ENCODE measurements around the gene KRTAP5-4. TPM values are rescaled to one million over a fixed set of nuclear protein-coding genes. Genes with fewer than 3 reads are reported as not detected.
"Not testable (repeated sequence)": the region's sequence is repeated elsewhere in the genome, so short reads cannot be mapped to it uniquely, and the experiment has no call there.

The KRTAP5-4 gene
- total RNA-seq, 3 donors from 2014 or later = not detected

- peaks cover 37% of the 10 kb centered on the region for H3K27me3 Mint-ChIP-seq (ENCODE audit: low read depth)
- not testable (repeated sequence) for H3K4me1 Mint-ChIP-seq (ENCODE audit: low read depth); H3K9me3 Mint-ChIP-seq; H3K4me3 Mint-ChIP-seq; ATAC-seq; DNase-seq; H3K36me3 Mint-ChIP-seq (ENCODE audit: insufficient read depth)
Observed at GRCh38 chr11:1607156-1607845, 14.6 kb downstream of the KRTAP5-4 start.

GRCh38 chr11:1605923-1606322, 16.0 kb downstream of the KRTAP5-4 start:
- DNase-seq = not testable (repeated sequence)
- peak overlapping the region; percentile 37 for H3K4me3 Mint-ChIP-seq

GRCh38 chr11:1604711-1605110, 17.2 kb downstream of the KRTAP5-4 start:
- peaks cover 30% of the 10 kb centered on the region for H3K27me3 Mint-ChIP-seq (ENCODE audit: low read depth)
- no peak overlapping the region for H3K4me3 Mint-ChIP-seq
- no peak for DNase-seq
- no peak for ATAC-seq
- no peaks in the 10 kb centered on the region for H3K36me3 Mint-ChIP-seq (ENCODE audit: insufficient read depth)
- no peaks in the 10 kb centered on the region for H3K9me3 Mint-ChIP-seq
- H3K4me1 Mint-ChIP-seq (ENCODE audit: low read depth) = peaks cover 8% of the 10 kb centered on the region

More at GRCh38 chr11:1605923-1606322, 16.0 kb downstream of the KRTAP5-4 start:
- peaks cover 39% of the 10 kb centered on the region for H3K27me3 Mint-ChIP-seq (ENCODE audit: low read depth)
- H3K36me3 Mint-ChIP-seq (ENCODE audit: insufficient read depth); H3K9me3 Mint-ChIP-seq; H3K4me1 Mint-ChIP-seq (ENCODE audit: low read depth): not testable (repeated sequence)
- peak; percentile 63 to 72 for ATAC-seq

- no peaks in the 10 kb centered on the region for H3K9me3 Mint-ChIP-seq
- peaks cover 8% of the 10 kb centered on the region for H3K4me1 Mint-ChIP-seq (ENCODE audit: low read depth)
- no peak overlapping the region for H3K4me3 Mint-ChIP-seq
- peaks cover 33% of the 10 kb centered on the region for H3K27me3 Mint-ChIP-seq (ENCODE audit: low read depth)
- ATAC-seq = no peak
- no peak for DNase-seq
- H3K36me3 Mint-ChIP-seq (ENCODE audit: insufficient read depth) = no peaks in the 10 kb centered on the region
Observed at GRCh38 chr11:1604181-1604580, 17.8 kb downstream of the KRTAP5-4 start.

- Mint-ChIP-seq H3K36me3 (ENCODE audit: insufficient read depth) (no peaks in the 10 kb centered on the region), H3K9me3 (no peaks in the 10 kb centered on the region), H3K4me1 (ENCODE audit: low read depth) (peaks cover 13% of the 10 kb centered on the region), H3K27me3 (ENCODE audit: low read depth) (peaks cover 33% of the 10 kb centered on the region), H3K4me3 (no peak overlapping the region)
- DNase-seq = no peak
- no peak for ATAC-seq
Observed at GRCh38 chr11:1603629-1604028, 18.3 kb downstream of the KRTAP5-4 start.

- H3K36me3 Mint-ChIP-seq (ENCODE audit: insufficient read depth); H3K9me3 Mint-ChIP-seq; DNase-seq; H3K4me3 Mint-ChIP-seq; ATAC-seq: not testable (repeated sequence)
- Mint-ChIP-seq H3K4me1 (ENCODE audit: low read depth) (peaks cover 14% of the 10 kb centered on the region), H3K27me3 (ENCODE audit: low read depth) (peaks cover 28% of the 10 kb centered on the region)
Observed at GRCh38 chr11:1601663-1602062, 20.3 kb downstream of the KRTAP5-4 start.

GRCh38 chr11:1600626-1601025, 21.3 kb downstream of the KRTAP5-4 start:
- Mint-ChIP-seq H3K9me3 (no peaks in the 10 kb centered on the region), H3K4me3 (no peak overlapping the region), H3K27me3 (ENCODE audit: low read depth) (peaks cover 30% of the 10 kb centered on the region), H3K4me1 (ENCODE audit: low read depth) (peaks cover 7% of the 10 kb centered on the region), H3K36me3 (ENCODE audit: insufficient read depth) (no peaks in the 10 kb centered on the region)
- no peak for ATAC-seq
- no peak for DNase-seq

GRCh38 chr11:1598816-1599215, 23.1 kb downstream of the KRTAP5-4 start:
- Mint-ChIP-seq H3K4me3 (no peak overlapping the region), H3K27me3 (ENCODE audit: low read depth) (peaks cover 34% of the 10 kb centered on the region), H3K9me3 (no peaks in the 10 kb centered on the region), H3K4me1 (ENCODE audit: low read depth) (peaks cover 11% of the 10 kb centered on the region), H3K36me3 (ENCODE audit: insufficient read depth) (no peaks in the 10 kb centered on the region)
- DNase-seq (no peak), ATAC-seq (no peak)

- not testable (repeated sequence) for DNase-seq; H3K4me3 Mint-ChIP-seq; H3K9me3 Mint-ChIP-seq; ATAC-seq; H3K36me3 Mint-ChIP-seq (ENCODE audit: insufficient read depth)
- H3K27me3 Mint-ChIP-seq (ENCODE audit: low read depth) = peaks cover 31% of the 10 kb centered on the region
- H3K4me1 Mint-ChIP-seq (ENCODE audit: low read depth) = peaks cover 11% of the 10 kb centered on the region
Observed at GRCh38 chr11:1598406-1598805, 23.5 kb downstream of the KRTAP5-4 start.

- Mint-ChIP-seq H3K9me3 (no peaks in the 10 kb centered on the region), H3K4me1 (ENCODE audit: low read depth) (peaks cover 11% of the 10 kb centered on the region), H3K4me3 (no peak within 1 kb of the TSS), H3K27me3 (ENCODE audit: low read depth) (peaks cover 28% of the 10 kb centered on the region), H3K36me3 (ENCODE audit: insufficient read depth) (no peaks in the 10 kb centered on the region)
- DNase-seq (no peak), ATAC-seq (no peak)
Observed at GRCh38 chr11:1597994-1598380, 24.0 kb downstream of the KRTAP5-4 start, which contains the start of gene KRTAP5-2. Gene KRTAP5-2 (minus strand): TSS chr11:1598294. CDS start chr11:1598250, 44 bp downstream.

GRCh38 chr11:1597331-1597993, 24.5 kb downstream of the KRTAP5-4 start:
- H3K4me3 Mint-ChIP-seq = no peak overlapping the region
- ATAC-seq (no peak), DNase-seq (no peak)
- H3K27me3 Mint-ChIP-seq (ENCODE audit: low read depth) = peaks cover 31% of the 10 kb centered on the region
- peaks cover 11% of the 10 kb centered on the region for H3K4me1 Mint-ChIP-seq (ENCODE audit: low read depth)
- H3K9me3 Mint-ChIP-seq = no peaks in the 10 kb centered on the region
- H3K36me3 Mint-ChIP-seq (ENCODE audit: insufficient read depth) = no peaks in the 10 kb centered on the region

GRCh38 chr11:1596576-1597121, 25.3 kb downstream of the KRTAP5-4 start:
- Mint-ChIP-seq H3K27me3 (ENCODE audit: low read depth) (peaks cover 27% of the 10 kb centered on the region), H3K4me1 (ENCODE audit: low read depth) (peaks cover 11% of the 10 kb centered on the region)
- not testable (repeated sequence) for DNase-seq; ATAC-seq; H3K9me3 Mint-ChIP-seq; H3K4me3 Mint-ChIP-seq; H3K36me3 Mint-ChIP-seq (ENCODE audit: insufficient read depth)

- not testable (repeated sequence) for H3K36me3 Mint-ChIP-seq (ENCODE audit: insufficient read depth); H3K4me3 Mint-ChIP-seq; ATAC-seq; DNase-seq; H3K9me3 Mint-ChIP-seq
- H3K27me3 Mint-ChIP-seq (ENCODE audit: low read depth) = peaks cover 24% of the 10 kb centered on the region
- peaks cover 11% of the 10 kb centered on the region for H3K4me1 Mint-ChIP-seq (ENCODE audit: low read depth)
Observed at GRCh38 chr11:1595994-1596575, 25.9 kb downstream of the KRTAP5-4 start.

- no peak for ATAC-seq
- DNase-seq = no peak
- H3K36me3 Mint-ChIP-seq (ENCODE audit: insufficient read depth) = no peaks in the 10 kb centered on the region
- peaks cover 23% of the 10 kb centered on the region for H3K4me1 Mint-ChIP-seq (ENCODE audit: low read depth)
- H3K27me3 Mint-ChIP-seq (ENCODE audit: low read depth) = peaks cover 19% of the 10 kb centered on the region
- H3K9me3 Mint-ChIP-seq = no peaks in the 10 kb centered on the region
- no peak overlapping the region for H3K4me3 Mint-ChIP-seq
Observed at GRCh38 chr11:1592628-1593027, 29.3 kb downstream of the KRTAP5-4 start.

Measured in activated T-cell treated with anti-CD3 and anti-CD28 coated beads, Interleukin-2, amount 50 U/mL, for 4 hours (primary cell).